ENCODE results near the gene CACHD1. TPM values are rescaled to one million over a fixed set of nuclear protein-coding genes. Genes with fewer than 3 reads are reported as not detected.
A peak's percentile ranks its signal among the peaks of the same experiment; 100 is the strongest.

CACHD1 gene
- total and polyA plus RNA-seq, 2 donors from 2014 or later: 3.9 to 8.2 TPM

- intact Hi-C loops (cut with DNase I): no loop called here
- FAIRE-seq: no peak
Measured at GRCh38 chr1:64459743-64460142, 10.2 kb upstream of the CACHD1 start.

GRCh38 chr1:64466033-64466432 is 3.9 kb upstream of the CACHD1 start:
- intact Hi-C loops (cut with DNase I): no loop called here
- Histone ChIP-seq H3K4me3 (ENCODE audit: low read length in 3 of 3) (no peak overlapping the region), H3K9ac (ENCODE audit: low read length in 3 of 3) (no peak overlapping the region), H3K27me3 (ENCODE audit: control insufficient read depth, insufficient read depth, low read length) (no peaks in the 10 kb centered on the region), H3K27ac (ENCODE audit: low read depth in 2 of 2, low read length in 2 of 2) (no peak overlapping the region), H3K4me1 (ENCODE audit: control insufficient read depth in 2 of 3, insufficient read depth in 2 of 3, low read depth in 1 of 3, low read length in 3 of 3) (peaks cover 0 to 3% (median 0%) of the 10 kb centered on the region in 3 donors), H3K9me3 (ENCODE audit: control insufficient read depth in 2 of 3, insufficient read depth in 1 of 3, low read length in 3 of 3) (no peaks in the 10 kb centered on the region), H3K36me3 (ENCODE audit: control insufficient read depth in 2 of 3, insufficient read depth in 3 of 3, low read length in 3 of 3) (no peaks in the 10 kb centered on the region)
- TF ChIP-seq CTCF (IDR thresholded peaks at IDR 0.05; ENCODE audit: borderline replicate concordance, extremely low read depth, insufficient read depth): no peak
- FAIRE-seq: no peak
- no peak for DNase-seq

More at GRCh38 chr1:64459743-64460142, 10.2 kb upstream of the CACHD1 start:
- Histone ChIP-seq H3K4me1 (ENCODE audit: control insufficient read depth in 2 of 3, insufficient read depth in 2 of 3, low read depth in 1 of 3, low read length in 3 of 3) (no peaks in the 10 kb centered on the region), H3K9me3 (ENCODE audit: control insufficient read depth in 2 of 3, insufficient read depth in 1 of 3, low read length in 3 of 3) (no peaks in the 10 kb centered on the region), H3K36me3 (ENCODE audit: control insufficient read depth in 2 of 3, insufficient read depth in 3 of 3, low read length in 3 of 3) (no peaks in the 10 kb centered on the region), H3K4me3 (ENCODE audit: low read length in 3 of 3) (no peak overlapping the region), H3K9ac (ENCODE audit: low read length in 3 of 3) (no peak overlapping the region), H3K27ac (ENCODE audit: low read depth in 2 of 2, low read length in 2 of 2) (no peak overlapping the region), H3K27me3 (ENCODE audit: control insufficient read depth, insufficient read depth, low read length) (no peaks in the 10 kb centered on the region)
- no peak for DNase-seq
- no peak for TF ChIP-seq CTCF (IDR thresholded peaks at IDR 0.05; ENCODE audit: borderline replicate concordance, extremely low read depth, insufficient read depth)

GRCh38 chr1:64469116-64469976 is 583 bp upstream of the CACHD1 start:
- no peaks in the 10 kb centered on the region for H3K9me3 ChIP-seq (ENCODE audit: control insufficient read depth in 2 of 3, insufficient read depth in 1 of 3, low read length in 3 of 3)
- no peaks in the 10 kb centered on the region for H3K36me3 ChIP-seq (ENCODE audit: control insufficient read depth in 2 of 3, insufficient read depth in 3 of 3, low read length in 3 of 3)
- intact Hi-C loops (cut with DNase I): no loop called here
- FAIRE-seq (no peak), DNase-seq (peak in 4 of 5 donors; percentile 56 to 66 (median 62))
- H3K9ac ChIP-seq (ENCODE audit: low read length in 3 of 3): peak overlapping the region; percentile 44 to 62 (median 57)
- H3K27ac ChIP-seq (ENCODE audit: low read depth in 2 of 2, low read length in 2 of 2): peak overlapping the region; percentile 73 to 84
- peak overlapping the region; percentile 68 to 74 (median 69) for H3K4me3 ChIP-seq (ENCODE audit: low read length in 3 of 3)
- peaks cover 0 to 5% (median 5%) of the 10 kb centered on the region in 3 donors for H3K4me1 ChIP-seq (ENCODE audit: control insufficient read depth in 2 of 3, insufficient read depth in 2 of 3, low read depth in 1 of 3, low read length in 3 of 3)
- no peak for TF ChIP-seq CTCF (IDR thresholded peaks at IDR 0.05; ENCODE audit: borderline replicate concordance, extremely low read depth, insufficient read depth)
- no peaks in the 10 kb centered on the region for H3K27me3 ChIP-seq (ENCODE audit: control insufficient read depth, insufficient read depth, low read length)
